CD4-positive, alpha-beta T cell treated with Interleukin-17A for 1 hour (primary cell): ENCODE data around the gene PTPRT.

ENCODE experiments used
- DNase-seq: peaks from one replicate; pipeline ENCODE4 v3.0.0-alpha.2; 2020

PTPRT gene

DNA sequence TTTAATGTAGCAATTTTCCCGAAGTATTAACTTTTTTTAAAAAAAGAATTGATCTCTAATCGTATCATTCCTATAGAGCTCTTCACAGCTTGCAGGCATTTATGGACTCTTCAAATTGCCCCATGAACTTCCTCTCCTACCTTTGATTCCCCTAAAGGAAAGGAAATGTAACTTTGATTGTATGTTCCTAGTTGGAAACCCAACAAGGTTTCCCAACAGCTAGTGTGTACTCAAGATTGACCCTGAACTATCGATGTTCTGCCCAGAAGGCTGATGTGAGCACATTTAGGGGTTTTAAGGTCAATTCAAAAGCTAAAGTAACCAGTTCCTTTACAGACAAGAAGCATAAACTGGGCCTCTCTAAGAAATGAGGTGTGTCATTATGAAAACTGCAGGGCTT, 491.7 kb downstream of the PTPRT start:
- no peak for DNase-seq

DNA sequence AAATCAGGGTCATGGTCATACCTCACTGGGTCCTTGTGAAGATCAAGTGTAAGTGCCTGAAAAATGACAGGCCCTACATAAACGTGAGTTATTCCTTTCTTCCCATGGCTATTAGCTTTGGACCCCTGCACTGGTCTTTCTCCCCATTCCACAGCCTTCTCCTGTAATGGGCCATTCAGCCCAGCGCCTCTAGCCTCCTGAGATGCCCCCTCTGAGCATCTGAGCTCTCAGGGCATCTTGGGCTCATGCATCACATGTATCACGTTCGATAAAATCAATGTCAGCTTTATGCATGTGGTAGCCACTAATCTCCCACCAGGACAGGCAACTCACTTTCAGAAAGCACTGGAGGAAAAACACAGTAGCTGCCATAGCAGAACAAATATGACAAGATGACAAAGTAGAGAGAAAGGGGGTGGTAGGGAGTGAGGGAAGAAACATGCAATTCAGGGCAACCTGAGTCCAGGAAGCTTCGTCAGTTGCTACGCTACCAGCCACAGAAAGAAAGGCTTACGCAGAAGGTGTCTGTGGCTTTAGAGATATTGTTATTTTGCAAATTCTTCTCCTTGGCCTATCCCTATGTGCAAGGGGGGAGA, 498.8 kb downstream of the PTPRT start:
- no peak for DNase-seq

DNA sequence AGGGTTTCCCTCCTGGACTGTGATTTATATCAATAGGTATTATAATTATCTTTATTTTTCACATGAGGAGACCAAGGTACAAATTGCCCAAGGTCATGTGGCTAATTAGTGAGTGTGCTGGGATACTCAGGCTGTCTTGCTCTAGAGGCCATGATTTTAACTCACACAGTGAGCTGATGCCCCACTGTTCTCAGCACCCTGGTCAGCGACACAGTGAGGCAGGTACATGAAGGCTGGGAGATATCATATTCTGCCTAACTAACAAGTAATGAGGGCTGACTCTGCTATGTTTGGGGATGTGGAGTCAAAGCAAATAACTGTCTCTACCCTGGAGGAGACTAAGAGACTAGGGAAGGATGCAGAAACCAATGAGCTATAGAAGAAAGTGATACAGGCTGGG, 501.1 kb downstream of the PTPRT start:
- DNase-seq = no peak

DNA sequence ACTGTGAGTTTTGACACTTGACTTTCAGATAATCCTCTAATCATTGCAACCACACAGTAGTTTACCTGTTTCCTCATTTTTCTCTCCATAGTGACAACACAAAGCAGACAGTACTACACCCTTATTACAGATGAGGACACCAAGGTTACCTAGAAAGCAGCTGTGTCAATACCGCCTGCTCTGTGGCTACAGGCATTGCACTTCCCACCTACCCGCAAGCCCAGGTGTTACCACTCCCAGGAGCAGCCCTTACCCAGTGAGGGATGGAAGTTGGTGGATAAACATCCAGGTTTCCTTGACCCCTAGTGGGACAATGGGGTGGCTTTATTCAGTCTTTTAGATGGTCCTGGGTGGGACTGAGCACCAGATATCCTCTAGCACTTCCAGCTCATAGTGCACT, 503.6 kb downstream of the PTPRT start:
- DNase-seq = no peak

DNA sequence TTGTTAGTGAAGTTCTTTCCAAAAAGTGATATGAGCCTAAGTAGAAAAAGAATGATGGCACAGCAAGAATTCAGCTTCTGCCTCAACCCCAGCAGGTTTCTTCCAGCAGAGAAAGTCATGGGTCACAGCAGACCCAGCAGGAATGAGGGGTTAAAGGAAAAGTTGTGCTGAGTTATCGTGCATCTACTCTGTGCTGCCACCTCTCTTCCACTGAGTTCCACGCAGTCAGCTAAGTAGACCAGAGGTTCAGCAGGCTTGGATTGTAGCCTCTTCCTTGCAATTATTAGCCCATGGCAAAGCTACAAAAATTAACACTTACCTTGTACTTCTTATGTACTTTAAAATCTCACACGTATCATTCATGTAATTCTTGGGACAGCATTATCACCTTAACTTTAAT, 510.8 kb downstream of the PTPRT start:
- no peak for DNase-seq

DNA sequence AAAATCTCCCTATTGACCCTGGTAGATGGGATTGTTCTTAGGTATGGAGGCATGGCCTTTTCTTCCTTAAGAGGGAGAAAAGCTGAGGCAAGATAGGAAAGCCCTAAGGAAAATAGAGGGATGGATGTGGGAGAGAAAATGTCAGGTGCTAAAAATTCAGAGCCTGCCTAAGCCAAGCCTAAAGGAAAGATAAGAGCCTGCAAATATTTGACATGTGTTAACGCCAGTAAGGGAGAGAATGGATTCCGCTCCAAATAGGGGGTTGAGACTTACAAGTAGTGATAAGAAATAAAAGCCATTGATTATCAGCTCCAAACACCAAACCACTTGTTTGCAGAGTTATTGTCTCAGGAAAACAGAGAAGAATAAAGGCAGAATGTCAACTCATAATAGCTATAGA, 533.6 kb downstream of the PTPRT start:
- no peak for DNase-seq

DNA sequence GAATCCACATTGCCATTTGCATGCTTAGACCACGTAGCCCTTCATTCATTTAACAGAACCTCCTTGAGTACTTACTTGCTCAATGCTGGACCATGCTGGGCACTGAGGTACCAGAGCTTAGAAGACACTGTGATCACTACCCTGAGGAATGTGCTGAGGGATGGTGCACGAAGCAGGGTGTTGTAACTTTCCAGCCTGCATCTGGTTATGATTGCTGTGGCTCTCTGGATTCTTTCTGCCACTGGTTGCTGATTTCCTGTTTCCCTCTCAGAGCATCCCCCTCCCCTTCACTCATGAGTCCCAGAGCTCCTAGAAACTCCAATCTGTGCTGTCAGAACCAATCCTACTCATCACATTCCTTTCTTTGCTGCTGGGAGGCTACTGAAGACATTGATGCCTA, 537.4 kb downstream of the PTPRT start:
- no peak for DNase-seq

DNA sequence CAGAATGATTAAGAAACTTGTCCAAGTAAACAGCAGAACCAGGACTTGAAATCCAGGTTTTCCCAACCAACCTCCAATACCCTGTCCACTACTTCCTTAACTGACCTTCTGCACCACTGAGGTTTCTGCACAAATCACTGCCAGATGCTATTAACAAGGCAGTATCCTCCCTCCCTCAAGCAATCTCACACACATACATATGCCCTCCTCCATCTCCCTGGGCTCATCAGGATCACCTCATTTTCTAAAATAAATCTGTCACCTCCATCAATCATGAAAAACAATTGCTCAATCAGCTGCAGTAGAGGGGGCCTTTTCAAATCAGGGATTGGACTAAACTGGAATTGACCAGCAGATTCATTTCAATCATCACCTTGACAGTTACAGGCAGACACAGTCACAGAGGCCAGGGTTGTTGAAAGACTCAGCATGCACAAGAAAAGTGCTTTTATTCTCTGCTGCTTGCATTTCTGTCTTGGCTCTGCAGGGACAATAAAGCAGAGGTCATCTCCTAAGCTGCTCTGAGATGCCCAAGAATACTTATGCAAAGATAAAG, 539.4 kb downstream of the PTPRT start:
- DNase-seq = no peak

DNA sequence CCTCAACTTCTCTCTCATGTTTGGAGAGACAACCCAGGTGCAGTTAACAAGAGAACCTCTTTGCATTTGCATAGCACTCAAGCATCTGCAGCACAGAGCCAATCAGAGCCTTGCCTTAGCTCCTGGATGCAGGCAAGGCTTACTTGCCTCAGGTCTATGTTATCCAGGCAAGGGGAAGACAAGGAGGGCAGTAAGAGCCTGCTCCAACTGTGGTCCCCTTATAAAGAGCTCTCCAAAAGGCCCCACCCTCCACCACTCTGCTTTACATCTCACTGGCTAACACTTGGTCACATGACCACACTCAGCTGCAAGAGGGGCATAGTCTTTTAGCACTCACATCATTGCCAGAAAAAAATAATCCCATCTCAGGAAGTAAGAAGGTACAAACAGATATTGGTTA, 540.0 kb downstream of the PTPRT start:
- no peak for DNase-seq

DNA sequence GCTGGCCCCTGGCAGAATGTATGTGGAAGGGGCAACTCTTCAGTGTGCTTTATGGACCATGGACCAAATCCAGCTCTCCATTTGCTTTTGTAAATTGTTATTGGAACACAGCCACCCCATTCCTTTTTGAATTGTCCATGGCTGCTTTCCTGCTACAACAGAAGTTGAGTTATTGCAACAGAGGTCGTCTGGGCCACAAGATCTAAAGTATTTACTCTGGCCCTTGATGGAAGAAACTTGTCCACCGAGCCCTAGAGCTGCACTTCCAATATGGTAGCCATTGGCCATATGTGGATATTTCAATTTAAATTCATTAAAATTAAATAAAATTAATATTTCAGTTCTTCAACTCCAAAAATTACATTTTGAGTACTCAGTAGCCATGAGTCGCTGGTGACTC, 543.5 kb downstream of the PTPRT start:
- no peak for DNase-seq

DNA sequence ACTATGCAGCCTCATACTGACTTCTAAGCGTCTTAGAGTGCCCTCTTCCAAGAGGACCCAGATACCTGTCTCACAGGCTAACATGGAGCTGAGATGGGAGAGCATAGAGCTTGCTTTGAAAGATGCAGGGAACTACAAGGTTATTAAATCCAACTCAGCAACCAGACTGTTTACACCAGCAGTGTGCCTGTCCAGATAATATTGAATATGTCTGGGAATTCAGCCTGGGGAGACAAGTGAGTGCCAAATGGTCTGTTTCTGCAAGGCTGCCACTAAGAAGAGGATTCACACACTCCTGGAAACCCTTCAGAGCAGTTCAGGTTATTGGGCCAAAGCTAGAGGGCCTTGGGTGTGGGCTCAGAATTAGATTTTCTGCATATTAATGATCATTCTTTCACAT, 547.8 kb downstream of the PTPRT start:
- DNase-seq = no peak

DNA sequence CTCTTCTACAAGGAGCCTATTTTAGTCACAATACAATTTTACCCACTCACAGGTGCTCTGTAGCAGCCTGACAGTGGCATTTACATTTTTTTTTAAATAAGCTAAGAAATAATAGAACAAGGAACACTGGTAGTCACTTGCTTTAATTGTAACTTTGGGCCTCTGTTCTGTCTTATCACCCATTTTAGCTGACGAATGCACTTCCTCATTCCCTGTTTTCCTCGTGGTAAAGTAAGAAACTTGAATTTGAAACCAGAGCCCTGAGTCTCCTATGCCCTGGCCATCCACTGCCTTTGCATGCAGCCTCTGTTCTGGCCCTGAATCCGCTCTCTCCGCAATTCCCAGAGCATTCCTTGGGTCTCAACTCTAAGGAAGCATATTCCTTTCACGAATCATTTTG, 550.6 kb downstream of the PTPRT start:
- DNase-seq = no peak

DNA sequence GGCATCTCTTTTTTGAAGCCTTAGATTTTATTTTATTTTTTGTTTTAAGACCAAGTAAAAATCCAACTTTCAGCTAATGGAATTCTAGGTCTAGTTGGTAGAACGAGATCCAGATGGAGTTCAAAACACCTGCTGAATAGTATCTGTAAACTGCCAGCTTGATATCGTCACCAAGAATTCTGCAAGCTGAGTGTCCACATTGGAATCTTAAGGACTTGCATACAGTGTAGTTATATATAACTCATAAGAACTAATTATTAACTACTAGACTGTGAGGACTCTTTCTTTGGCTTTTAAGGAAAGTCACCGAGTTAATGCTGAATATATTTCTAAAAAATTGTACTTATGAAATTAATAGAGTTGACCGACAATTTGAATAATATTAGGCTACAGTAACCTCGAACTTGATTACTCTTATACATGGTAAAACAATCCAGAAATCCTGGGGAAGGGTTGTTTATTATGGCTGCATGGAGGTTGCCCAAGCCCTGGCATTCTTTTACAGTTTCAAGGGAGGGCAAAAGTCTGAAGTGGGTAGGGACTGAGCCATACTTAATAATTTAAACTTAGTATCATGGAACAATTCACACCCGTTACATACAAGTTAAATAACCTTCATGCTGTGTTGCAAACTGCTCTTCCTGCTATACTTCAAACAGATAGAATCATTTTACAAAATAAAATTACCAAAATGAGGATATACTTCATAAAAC, 553.9 kb downstream of the PTPRT start:
- no peak for DNase-seq

DNA sequence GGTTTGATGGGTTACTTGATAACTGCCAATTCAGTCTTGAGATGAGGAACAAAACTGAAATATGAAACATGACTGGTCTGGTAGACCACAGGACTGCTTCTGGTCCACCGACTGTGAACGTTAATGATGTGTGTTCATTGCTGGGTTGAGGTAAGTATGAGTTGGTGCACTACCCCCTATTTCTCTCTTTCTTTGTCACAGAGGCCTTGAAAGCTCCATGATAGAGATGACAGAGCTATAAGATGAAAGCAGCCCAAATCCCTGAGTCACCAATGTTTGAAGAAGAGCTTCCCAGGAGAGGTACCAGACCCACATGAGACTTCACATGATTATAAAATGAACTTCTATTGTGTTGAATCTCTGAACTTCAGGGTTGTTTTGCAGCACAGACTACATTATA, 555.5 kb downstream of the PTPRT start:
- DNase-seq = no peak

DNA sequence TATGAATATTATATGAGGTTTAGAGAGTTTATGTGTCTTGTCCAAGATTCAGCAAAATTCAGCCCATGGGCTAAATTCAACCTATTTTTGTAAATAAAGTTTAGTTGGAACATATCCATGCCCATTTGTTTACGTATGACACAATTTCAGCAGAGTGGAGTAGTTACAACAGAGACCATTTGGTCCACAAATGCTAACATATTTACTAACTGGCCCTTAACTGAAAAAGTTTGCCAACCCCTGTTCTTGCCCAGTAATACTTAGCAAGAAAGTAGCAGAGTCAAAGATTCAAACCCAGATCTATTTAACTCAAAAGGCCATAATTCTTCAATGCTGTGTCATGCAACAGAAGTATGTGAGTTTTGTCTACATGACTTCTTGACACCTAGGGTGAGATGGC, 561.0 kb downstream of the PTPRT start:
- no peak for DNase-seq

DNA sequence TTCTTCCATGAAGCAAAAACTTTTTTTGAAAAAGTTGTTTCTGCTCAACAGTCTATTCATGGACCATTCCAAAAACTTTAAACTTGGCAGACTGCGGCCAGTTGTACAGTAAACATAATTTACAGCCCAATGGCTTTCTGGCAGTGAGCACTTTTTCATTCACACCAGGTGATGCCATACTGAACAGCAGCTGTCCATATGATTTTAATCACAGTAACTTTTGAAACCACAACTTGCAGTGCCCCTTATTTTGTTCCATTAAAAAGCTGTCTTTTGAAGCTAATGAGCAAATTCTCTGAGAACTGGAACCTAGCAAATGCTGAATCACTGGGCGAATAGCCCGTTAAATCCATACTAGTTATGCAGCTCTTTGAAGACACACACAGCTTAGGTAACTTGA, 576.6 kb downstream of the PTPRT start:
- no peak for DNase-seq

DNA sequence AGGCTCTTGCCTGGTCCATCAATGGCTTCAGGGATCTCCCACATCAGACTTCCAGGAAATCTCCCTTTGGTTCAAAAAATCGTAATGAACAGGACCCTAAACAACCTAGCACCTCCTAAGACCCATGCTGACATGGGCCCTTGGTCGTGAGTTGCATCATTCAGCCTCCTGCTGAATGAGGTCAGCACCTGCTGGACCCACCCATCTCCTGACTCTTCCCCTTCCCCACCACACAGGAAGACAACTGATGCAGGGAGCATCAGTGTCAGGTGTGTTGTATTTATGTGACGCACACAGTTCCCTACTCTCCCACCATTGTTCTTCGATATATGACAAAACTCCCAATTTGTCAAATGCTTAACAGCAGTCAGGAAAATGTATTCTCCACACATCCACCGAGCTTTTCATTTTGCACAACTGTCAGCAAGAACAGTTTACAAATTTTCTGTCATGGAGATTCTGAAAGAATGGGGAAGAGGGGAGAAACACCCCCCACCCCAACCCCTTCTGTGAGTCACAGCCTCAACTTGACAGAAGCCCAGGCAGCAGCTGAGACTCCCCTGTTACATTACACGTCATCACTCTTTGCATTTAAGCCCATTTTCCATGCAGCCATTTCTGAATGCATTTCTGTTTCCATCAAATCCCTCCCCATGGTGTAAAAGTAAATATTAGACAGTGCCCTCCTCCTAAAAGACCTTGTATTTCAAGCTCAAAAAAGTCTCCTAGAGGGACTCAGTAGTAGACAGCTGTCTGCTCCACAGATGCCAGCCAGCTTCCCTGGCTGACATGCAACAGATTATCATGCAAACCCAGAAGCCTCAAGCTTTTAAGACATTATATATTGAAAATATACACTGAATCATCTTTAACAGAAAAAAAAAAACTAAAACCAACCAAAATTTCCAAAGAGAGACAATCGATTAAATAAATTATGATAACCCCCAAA, 577.5 kb downstream of the PTPRT start:
- DNase-seq = no peak

DNA sequence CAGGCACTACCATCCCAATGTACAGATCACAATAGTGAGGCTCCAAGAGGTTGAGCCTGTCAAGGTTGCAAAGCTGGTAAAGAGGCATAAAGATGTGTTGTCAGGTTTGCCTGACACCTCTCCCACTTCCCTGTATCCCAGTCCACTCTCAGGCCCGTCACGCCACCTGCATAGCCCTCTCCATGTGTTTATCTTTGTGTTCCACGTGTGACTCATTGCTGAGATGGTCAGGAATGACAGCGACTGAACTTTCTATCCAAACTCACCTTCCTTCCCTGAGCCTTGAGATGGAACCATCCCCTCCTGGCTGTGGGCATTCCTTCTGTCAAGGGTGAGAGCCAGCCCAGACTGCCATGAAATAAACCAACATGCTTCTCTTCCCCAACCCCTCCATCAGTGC, 578.3 kb downstream of the PTPRT start:
- DNase-seq = no peak

DNA sequence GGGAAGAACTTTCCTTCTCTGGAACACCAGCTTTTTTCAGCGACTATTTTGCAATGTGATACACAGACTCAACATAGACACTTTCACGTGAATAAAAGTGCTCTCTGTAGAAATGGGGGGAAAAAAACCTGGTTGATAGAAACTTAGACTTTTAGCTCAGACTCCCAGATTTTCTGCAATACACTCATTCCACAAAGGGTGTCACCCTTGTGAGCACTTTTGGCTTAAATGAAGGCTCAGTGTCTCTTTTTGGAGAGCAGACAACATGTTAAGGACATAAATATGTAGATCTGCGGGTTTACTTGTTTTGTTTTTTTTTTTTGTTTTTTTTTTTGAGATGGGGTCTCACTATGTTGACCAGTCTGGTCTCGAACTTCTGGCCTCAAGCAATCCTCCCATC, 579.6 kb downstream of the PTPRT start:
- no peak for DNase-seq

DNA sequence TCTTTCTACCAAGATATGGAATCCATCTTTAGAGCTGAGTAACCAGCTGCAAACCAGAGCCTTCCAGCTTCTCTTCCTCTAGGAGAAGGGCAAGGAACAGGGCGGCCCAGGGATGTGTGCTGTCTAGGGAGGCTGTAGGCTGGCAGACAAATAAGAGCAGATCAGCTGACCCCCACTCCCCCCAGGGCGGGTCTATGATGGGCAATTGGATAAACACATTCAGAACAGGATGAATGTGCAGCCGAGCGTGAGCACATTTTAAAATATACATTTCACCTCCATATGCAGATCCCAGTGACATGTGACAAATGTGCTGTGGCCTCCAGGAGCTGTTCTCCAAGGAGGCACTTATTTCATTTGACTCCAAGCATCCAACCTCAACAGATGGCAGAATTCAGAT, 580.1 kb downstream of the PTPRT start:
- no peak for DNase-seq

DNA sequence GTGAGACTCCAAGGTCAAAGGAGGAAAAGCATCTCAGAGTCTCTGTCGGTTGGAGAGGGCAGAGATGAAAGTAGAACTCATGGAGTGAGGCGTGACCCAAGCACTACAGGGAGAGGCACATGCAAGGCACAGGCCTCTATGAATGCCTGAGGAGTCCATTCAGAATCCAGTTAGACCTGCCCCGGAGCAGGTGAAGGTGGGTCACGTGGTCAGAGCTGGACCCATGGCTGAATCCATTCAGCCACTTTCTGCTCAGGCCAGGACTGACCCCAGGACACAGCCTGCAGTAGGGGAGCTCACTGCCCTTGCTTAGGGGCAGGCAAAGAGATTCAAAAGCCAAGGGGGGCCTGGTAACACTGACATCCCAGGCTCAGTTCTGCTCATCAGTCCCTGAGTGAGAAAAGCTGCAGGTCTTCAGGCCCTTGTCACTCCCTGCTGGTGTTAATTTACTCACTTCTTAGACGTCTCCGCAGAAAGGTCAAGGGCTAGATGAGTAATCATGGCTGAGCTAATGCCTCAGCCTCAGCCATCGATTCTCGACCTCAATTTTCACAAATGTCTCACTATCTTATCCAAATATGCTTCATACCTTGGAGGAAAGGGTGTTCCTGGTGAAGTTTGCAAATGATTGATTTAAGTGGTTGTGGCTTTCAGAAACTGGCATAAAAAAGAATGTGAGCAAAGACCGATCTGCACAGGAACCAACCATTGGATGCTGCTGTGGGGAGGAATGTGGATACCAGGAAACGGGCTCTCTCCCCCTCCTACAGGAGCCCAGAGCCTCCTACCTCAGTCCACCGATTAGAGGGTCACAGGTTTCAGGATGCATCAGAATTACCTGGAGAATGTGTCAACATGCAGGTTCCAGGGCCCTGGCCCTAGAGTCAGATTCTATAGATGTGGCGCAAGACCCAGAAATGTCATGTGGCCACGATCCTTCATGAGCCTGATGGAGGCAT, 584.4 kb downstream of the PTPRT start:
- DNase-seq = no peak

DNA sequence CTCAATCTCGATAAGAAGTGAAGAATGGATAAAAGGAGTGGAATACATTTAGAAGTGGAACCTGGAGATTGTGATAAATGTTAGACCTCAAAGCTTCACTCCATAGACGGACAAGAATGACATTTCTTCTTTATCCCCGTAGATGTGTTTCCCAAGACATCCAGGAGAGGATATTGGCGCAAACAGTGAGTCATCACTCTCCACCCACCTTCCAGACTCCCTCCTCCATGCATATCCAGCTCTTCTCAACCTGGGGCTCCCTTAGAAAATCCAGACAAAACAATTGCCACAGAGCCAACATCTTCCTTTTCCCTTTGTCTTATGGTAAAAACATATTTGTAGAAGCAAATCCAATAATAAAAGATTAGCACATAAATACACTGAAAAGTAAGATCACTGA, 586.1 kb downstream of the PTPRT start:
- DNase-seq = no peak

DNA sequence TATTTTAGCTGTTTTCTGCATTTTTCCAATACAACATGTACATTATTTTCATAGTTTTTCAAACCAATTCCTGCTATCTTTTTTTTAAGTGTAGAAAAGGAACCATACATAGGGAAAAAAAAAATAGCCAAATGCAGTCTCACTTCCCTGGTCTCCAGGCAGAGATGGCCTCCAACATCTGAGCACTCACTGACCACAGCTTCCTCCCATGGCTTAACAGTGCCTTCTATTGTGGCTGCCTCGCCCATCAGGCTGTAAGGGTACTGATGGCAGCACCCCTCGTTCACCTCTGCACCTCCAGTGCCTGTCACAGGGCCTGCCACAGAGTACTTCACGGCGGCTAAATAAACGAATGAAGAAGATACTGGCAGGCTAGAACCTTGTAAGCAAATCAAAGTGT, 591.1 kb downstream of the PTPRT start:
- no peak for DNase-seq
